Measurements from ENCODE around the gene CLVS2.

CLVS2 gene, protein sequence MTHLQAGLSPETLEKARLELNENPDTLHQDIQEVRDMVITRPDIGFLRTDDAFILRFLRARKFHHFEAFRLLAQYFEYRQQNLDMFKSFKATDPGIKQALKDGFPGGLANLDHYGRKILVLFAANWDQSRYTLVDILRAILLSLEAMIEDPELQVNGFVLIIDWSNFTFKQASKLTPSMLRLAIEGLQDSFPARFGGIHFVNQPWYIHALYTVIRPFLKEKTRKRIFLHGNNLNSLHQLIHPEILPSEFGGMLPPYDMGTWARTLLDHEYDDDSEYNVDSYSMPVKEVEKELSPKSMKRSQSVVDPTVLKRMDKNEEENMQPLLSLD

DNA sequence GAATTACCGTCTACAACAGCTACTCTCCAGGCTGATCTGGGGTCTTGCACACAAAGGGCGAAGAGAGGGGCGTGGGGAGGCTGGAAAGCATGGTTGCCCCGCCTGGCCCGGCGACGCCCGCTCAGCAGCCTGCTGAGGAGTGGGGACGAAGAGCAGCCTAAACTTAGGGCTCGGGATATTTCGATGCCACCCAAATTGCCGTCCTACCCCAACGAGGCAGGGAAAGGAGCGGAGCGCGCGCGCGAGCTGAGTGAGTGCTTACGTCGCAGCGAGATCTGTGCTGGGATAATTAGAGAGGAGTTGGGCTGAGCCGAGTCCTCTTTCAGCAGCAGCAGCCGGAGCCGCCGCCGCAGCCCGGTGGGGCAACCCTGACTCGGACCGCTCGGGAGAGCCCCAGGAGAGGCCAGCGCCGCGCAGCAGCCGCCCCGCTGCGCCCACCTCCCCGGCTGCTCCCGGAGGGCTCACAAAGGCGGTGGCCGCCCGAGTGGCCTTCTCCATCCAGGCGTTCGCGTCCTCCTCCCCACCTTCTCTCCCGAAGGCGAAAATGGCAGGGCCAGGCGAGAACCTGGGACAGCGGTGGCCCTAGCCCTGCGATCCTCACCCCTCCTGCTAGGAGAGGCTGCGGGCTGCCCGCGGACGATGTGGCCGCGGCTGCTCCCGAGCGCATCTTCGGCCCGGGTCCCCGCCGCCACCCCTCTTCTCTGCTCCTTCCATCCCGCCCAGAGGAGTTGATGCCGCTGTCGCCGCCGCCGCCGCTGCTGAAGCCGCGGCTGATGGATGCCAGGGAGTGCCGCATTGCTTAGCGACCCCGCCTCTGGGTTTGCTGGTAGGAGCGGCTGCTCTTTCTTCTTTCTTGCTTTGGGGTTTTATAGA, at the start of gene CLVS2:
TSS of gene CLVS2 (plus strand) at position 315 of the 873 bp plus-strand sequence. CDS start 1,543 bp downstream, outside the sequence.
- DNase-seq (ENCODE audit: low read depth in 2 of 2), result no peak

DNA sequence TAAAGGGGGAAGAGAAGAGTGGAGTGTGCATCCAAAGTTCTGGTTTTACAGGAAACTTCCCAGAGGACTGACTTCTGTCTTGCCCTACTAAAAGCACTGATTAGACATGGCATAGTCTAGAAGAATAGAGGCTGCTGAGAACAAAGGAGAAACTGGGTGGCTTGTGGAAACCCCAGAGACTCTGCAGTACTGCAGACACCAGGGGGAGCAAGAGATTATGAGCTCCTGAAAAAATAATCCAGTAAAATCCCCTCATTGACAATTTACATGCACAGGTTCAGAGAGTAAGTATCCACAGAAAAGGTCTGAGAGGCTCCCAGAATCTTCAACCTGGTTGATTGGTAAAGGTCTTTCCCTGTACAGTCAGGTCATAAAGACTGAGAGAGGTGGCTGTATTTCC, 48.7 kb upstream of the CLVS2 start:
- no peak for DNase-seq (ENCODE audit: low read depth in 2 of 2)

DNA sequence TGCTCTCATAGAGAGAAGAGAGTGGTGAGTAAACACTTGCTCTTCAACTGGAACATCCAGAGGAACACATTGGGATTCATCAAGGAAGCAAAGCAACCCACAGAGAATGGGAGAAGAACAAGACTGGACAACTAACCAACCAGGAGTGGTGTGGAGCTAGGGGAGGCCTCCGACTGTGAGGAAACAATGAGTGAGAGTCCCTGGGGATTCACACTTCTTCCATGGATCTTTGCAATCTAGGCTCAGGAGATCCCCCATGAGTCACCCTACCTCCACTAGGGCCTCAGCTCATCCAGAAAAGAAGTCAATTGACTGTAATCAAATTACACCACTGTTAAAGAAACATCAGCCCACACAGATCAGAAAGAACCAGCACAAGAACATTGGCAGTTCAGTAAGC, 42.3 kb upstream of the CLVS2 start:
- DNase-seq (ENCODE audit: low read depth in 2 of 2), result no peak

DNA sequence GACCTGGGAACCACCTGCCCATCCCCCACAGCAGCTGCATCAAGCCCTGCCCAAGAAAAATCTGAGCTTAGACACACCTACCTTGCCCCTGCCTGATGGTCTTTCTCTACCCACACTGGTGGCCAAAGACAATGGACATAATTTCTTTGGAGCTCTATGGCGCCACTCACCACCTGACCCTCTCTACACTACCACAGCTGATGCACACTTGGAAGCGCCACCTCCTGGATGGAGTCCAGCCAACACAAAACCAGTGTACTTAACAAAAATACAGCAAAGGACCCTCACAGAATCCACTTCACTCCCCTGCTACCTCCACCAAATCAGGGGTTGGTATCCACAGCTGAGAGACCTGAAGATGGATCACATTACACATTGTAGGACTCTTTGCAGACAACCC, 39.7 kb upstream of the CLVS2 start:
- DNase-seq (ENCODE audit: low read depth in 2 of 2), result no peak

DNA sequence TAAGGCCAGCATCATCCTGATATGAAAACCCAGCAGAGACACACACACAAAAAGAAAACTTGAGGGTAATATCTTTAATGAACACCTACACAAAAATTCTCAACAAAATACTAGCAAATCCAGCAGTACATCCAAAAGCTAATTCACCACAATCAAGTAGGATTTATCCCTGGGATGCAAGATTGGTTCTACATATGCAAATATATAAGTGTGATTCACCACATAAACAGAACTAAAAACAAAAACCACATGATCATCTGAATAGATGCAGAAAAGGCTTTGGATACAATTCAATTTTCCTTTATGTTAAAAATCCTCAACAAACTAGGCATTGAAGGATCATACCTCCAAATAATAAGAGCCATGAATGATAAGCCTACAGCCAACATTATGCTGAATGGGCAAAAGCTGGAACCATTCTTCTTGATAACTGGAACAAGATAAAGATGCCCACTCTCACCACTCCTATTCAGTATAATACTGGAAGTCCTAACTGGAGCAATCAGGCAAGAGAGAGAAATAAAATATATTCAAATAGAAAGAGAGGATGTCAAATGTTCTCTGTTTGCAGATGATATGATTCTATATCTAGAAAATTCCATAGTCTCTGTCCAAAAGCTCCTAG, 33.9 kb upstream of the CLVS2 start:
- no peak for DNase-seq (ENCODE audit: low read depth in 2 of 2)

DNA sequence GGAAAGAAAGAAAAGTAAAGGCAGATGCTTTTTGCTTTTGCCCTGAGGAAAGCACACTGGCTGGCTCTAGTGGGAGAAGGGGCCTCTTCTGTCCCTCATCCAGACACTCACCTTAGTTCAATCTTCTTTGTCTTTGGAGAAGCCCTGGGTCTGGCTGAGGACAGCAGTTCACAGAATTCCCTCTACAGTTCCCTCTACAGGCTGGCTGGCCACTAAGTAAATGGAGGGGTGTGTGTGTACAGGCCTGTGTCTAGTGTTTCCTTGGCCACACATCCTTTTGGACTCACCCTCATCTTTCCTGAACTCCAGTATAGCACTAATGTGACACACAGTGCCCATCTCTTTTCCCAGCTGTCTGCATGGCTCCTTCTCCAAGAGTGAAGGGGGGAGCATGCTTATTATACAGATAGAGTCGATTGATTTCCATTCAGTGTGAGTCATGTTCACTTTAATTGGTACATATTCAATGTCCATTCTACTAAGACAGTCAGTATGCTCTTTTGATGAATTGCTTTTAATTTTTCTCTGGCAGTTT, 26.0 kb upstream of the CLVS2 start:
- DNase-seq (ENCODE audit: low read depth in 2 of 2), result no peak

DNA sequence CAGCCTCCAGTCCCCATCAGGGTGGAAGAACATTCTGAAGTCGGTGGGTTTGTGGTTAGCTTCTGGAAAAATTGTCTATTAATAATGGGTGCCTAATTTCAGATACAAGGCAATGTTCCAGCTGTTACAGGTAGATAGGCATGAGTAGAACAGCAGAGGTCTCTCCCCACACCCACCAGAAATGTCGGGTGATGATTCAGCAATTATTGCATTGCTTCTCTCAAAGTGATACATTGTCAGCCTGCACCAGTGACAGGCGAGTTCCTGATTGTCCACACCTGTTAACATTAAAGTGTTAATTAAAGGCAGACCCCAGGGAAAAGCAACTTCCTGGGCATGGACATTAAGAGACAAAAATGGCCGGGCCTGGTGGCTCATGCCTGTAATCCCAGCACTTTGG, 18.9 kb upstream of the CLVS2 start:
- no peak for DNase-seq (ENCODE audit: low read depth in 2 of 2)

DNA sequence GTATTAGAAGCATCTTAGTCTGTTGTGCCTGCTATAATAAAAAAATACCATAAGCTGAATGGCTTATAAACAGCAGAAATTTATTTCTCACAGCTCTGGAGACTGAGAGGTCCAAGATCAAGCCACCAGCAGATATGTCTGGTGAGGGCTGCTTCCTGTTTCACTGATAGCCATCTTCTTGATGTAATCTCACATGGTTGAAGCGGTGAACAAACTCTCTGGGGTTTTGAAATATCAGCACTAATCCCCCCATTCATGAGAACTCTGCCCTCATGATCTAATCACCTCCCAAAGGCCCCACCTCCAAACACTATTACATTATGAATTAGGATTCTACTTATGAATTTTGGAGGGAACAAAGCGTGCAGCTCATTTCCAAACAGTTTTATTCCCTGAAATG, 11.6 kb upstream of the CLVS2 start:
- no peak for DNase-seq (ENCODE audit: low read depth in 2 of 2)

DNA sequence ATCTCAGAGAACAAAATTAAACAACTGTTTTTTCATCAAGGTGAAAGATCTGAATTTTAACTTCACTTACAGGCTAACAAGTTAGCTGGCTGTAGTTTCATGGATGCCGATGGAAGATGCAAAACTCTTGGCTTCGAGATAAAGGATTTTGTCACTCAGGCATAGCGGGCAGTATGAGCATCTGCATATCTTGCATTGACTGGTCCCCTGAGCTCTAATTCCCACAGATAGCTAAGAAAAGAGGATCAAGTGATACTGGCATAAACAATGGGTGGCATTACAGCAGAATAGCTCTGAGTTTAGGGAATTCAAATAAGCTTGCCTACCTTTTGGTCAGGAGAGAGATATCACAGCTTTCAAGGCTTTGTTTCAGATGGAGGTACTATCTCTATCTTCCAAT, 1.8 kb upstream of the CLVS2 start:
- no peak for DNase-seq (ENCODE audit: low read depth in 2 of 2)

DNA sequence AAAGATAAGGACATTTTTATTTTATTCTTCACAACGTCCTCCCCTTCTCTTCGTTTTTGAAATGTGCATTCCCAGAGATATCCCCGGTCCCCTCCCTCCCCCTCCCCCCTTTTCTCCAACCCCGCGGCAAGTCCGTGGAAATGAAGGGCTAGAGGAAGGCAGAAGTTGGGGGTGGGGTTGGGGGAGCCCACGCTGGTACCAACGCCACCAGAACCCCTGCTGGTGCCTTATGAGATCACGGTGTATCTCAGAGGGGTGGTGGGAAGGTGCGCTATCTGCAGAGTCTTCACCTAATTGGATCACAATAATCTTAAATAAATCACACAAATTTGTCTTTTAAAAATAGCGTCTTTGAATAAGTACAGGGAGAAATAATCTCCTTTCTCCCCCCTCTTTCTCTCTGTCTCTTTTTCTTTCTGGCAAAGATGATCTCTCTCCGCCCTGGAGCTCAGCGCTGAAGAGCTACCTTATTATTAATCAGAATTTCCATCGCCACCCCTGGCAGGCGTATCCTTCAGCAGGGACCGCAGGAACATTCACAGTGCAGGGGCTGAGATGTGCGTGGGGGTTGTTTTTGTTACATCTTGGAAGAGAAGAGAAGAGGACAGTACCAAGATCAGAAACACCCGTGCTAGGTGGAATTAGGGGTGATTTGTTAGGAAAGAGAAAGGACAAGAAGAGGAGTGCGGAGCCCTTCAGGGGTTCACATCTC, 915 bp downstream of the CLVS2 start:
- DNase-seq (ENCODE audit: low read depth in 2 of 2), result no peak

DNA sequence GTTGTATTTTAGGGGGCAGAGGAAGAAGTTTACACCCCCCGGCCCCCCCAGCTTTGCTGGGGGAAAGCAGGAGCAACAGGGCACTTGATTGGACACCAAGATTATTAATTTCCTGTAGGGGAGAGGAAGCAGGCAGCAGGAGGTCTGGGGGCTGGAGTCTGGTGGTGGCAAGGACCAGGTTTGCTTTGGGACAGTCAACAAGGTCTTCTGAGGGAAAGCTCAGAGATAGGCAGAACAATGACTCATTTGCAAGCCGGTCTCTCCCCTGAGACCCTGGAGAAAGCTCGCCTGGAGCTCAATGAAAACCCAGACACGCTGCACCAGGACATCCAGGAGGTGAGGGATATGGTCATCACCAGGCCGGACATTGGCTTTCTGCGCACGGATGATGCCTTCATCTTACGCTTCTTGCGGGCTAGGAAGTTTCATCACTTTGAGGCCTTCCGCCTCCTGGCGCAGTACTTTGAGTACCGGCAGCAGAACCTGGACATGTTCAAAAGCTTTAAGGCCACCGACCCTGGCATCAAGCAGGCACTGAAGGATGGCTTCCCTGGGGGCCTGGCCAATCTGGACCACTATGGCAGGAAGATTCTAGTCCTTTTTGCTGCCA, 1.6 kb downstream of the CLVS2 start:
- no peak for DNase-seq (ENCODE audit: low read depth in 2 of 2)

DNA sequence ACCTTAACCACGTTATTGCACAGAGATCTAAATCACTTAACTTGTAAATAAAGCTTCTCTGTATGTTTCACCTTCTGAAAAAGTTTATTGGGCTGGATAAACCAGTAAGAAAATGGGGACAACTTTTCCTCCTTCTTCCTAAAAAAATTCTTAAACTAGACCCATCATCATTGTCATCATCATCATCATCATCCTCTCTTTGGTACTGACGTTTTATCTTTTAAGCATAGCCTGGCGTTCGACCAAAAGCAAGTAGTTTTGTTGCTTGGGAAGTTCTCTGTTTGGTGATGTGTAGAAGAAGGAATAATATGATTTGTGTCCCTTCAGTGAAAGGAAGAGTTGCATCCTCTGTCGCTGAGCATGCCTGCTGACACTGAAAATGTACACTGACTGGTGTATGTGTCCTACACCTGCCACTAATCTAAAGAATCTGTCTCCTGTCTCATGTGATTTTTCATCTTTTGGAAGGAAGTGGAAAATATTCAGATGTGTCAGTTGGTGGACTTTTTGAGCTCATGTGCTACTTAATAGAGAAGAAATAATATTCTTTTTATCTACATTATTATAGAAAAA, 2.5 kb downstream of the CLVS2 start:
- DNase-seq (ENCODE audit: low read depth in 2 of 2), result no peak

DNA sequence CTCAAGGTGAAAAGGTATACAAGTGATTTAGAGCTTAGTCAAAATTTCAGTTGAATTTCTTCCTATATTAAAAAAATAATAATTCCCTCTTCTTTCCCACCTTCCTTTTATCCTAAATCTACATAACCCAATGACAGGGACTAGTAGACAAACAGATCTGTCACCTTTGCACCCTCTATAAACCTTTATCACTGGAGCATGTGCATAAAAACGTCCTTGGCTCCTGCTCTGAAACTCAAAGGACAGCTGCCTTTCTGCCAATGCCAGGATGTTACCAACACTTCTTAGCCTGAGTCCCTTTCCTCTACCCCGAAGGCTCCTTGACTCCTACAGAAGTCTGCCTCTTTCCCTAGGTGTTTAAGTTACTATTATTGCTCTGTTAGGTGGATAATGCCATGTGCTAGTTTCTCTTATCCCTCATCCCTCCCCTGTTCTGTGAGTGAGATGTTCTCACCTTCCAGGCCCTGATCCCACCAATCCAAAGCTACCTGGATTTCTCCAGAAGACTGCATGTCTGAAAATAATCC, 4.3 kb downstream of the CLVS2 start:
- no peak for DNase-seq (ENCODE audit: low read depth in 2 of 2)

DNA sequence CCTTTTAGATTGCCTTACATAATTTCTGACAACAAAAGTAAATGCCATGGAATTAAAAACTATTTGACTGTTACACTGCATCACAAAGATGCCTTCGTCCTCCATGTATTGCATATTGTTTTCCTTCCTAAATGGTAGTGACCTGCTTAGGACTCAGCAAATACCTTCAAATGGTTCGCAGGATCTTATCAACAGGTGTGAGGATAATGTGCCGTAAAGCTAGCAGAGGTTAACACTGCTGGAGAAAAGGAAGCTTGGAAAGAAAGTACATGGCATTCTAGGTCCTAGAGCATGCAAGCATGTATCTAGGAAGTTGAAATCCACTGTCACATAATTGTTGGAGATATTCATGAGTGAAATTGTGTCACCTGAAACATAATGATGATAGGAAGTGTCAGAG, 5.5 kb downstream of the CLVS2 start:
- no peak for DNase-seq (ENCODE audit: low read depth in 2 of 2)

DNA sequence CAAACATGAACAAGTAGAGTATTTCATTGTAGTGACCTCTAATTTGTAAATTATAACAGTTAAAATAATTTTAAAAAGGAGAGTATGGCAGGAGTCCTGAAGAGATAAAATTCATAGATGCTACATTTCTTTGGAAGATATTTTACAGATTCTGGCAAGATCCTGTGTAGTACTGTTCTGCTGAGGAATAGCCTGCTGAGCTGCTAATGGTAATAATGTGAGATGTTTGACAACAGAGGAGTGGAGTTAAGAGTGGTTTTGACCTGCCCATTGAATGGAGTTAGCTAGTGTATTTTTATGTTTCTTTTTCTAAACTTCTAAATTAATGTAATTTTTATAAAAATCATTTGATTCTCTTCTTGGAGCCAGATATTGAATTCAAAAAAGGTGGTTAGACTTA, 11.8 kb downstream of the CLVS2 start:
- DNase-seq (ENCODE audit: low read depth in 2 of 2), result no peak

DNA sequence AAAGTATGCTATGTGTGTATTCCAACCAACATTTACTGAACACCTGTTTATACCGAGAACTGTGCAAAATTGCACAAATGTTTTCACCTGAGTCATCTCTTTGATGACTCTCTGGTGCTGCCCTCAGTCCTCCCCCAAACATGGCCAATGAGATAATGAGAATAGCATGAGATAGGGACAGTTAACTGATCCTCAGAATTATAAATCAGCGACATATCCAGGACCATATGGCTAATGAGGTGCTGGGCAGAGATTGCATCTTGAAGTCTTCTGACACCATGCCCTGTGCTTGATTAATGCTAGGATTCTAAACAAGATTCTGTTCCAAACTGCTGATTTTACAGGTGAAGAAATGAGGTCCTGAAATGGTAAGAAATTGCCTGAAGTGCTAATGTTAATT, 13.0 kb downstream of the CLVS2 start:
- no peak for DNase-seq (ENCODE audit: low read depth in 2 of 2)

DNA sequence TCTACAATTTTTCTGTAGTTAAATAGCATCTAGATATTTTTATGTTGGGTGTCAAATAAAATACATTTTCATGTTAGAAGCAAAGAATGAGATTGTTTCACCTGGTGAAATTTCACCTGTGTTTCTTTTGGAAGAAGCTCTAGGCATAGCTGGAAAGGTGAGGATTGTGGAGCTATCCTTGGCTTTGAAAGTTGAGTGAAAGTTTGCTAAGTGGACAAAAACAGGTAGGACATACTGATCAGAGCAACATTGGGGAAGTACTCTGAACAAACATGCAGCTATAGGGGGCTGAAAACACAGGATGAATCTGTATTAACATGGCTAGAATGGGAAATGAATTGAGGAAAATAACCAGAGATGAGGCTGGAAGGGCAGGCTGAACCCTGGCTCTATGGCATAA, 18.8 kb downstream of the CLVS2 start:
- no peak for DNase-seq (ENCODE audit: low read depth in 2 of 2)

DNA sequence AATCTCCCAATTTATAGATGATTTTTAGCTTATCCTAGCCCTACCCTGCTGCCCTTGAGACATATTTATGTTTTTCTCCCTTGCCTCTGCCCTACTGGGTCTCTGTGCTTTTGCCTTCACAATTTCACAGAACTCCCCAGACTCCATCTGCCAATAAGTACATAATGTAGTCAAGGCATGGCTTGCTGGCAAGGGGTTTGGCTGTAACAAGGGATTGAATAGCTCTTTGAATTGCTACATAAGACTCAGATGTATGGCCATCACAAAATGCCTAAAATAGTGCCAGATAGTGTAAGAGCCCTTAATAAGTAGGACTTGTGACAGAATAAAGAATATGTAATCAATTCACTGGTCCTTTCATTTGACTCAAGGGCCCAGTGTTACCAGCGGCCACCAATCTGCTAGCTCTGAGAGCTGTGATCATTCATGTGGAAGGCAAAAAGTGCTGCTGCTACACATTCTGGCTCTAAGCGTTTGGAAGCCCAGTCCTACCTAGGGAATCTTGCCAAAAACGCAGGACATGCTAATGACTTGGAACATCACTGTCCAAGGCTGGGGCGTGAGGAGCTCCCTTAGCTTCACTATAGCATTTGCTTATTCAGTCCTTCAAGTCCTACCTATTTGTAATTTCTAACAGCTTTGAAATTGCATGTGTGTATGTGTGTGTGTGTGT, 20.5 kb downstream of the CLVS2 start:
- DNase-seq (ENCODE audit: low read depth in 2 of 2), result no peak

DNA sequence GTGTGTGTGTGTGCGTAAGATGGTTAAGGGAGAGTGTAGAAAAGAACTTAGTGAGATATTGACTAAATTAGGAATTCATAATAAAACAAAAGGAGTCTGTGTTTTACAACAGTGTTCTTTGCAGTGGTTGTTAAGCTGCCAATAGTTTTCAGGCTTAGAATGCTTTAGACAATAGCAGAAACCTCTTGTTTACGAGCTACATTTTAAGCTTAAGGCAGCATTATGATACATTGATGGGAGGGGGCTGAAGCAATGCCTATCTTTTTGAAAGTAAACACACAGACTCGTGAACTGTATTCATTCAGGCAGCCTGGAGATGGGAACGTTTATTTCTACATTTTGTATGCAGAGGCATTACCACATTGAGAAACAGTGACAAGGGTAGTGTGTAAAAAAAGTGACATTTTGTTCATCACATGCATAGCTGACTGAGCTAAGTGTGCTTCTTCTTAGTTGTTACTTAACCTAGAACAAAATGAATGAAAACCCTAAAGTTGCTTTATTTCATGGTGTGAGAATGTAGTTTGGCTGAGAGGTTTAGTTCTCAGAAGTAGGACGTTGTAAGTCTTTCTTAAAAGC, 21.2 kb downstream of the CLVS2 start:
- no peak for DNase-seq (ENCODE audit: low read depth in 2 of 2)

DNA sequence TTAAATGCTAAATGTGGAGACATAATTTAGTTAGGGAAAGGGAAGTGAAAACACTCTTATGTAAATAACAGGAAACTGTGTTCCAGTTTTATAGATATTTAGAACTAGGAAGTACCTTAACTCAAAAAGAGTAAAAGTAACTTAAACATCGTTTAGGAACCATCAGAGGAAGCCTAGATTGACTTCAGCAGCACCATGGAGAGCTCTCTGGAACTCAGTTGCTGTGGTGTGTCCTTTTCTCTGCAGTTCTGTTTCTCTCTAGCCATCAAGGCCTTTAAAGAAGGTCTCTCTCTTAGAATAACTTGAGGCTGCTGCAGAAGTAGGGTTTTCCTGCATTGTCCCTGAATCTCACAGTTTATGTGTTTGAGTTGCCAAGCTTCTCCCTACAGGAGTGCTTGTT, 26.9 kb downstream of the CLVS2 start:
- DNase-seq (ENCODE audit: low read depth in 2 of 2), result no peak

Measured in stimulated activated CD8-positive, alpha-beta memory T cell treated with anti-CD3 and anti-CD28 coated beads, Interleukin-15, amount 100 ng/mL, for 48 hours (primary cell).